Endothelial cell of umbilical vein (primary cell): Measurements from ENCODE around the gene MYLK. TPM values are rescaled to one million over a fixed set of nuclear protein-coding genes. Genes with fewer than 3 reads are reported as not detected.

Source experiments
- BruUV-seq: library from RNA; stranded (reverse); fragments of 400-500 nt; replicated peaks from 2 replicates; lab custom pipeline; 2021; lab: Mats Ljungman, UMichigan
- CTCF ChIA-PET: fragments of 300-600, 350-600 bp; sonication (Branson Sonifier 250); formaldehyde crosslinking; loops from one replicate; lab custom pipeline; 2021; ENCODE audit warnings: antibody characterized with exemption, inconsistent platforms; lab: Charles Lee
- POLR2A ChIA-PET: fragments of 300-600, 350-600 bp; sonication (Branson Sonifier 250); formaldehyde crosslinking; loops from one replicate; lab custom pipeline; 2021; ENCODE audit warnings: antibody characterized with exemption, inconsistent platforms; lab: Charles Lee
- DNase-seq: peaks from one replicate; pipeline ENCODE4 v3.0.0-alpha.2; 2011; ENCODE audit warnings: low read depth, low spot score
- FAIRE-seq: peaks from 2 replicates; lab custom pipeline; 2011; peaks lifted over from hg19 to GRCh38; lab: Jason Lieb, UNC
- H2AFZ ChIP-seq: 2 replicates; pipeline ENCODE4 v1.6.0; 2012; ENCODE audit warnings: low read depth, low read length, control low read depth, inconsistent platforms
- H3K27ac ChIP-seq: 2 replicates; pipeline ENCODE4 v1.5.1; 2011; ENCODE audit warnings: low read depth, mild to moderate bottlenecking, control low read depth, low read length, moderate library complexity; ENCODE audit not compliant: insufficient read depth
- H3K27me3 ChIP-seq, 2 experiments: 2 replicates each; pipeline versions ENCODE4 v1.6.0 to v1.6.1; 2011; ENCODE audit warnings: low read length in 2 of 2, mixed read lengths in 1 of 2; ENCODE audit not compliant: control insufficient read depth in 2 of 2, insufficient read depth in 2 of 2
- H3K36me3 ChIP-seq, 2 experiments: 2 replicates in 1 of 2; 3 replicates in 1 of 2; pipeline ENCODE4 v1.5.1; 2011; ENCODE audit warnings: low read length in 2 of 2, mild to moderate bottlenecking in 1 of 2, moderate library complexity in 1 of 2; ENCODE audit not compliant: control insufficient read depth in 2 of 2, insufficient read depth in 2 of 2; ENCODE audit errors: extremely low read depth in 1 of 2
- H3K4me1 ChIP-seq: 3 replicates; pipeline ENCODE4 v1.5.1; 2011; ENCODE audit warnings: mild to moderate bottlenecking, low read length; ENCODE audit not compliant: control insufficient read depth, insufficient read depth; ENCODE audit errors: extremely low read depth
- H3K4me2 ChIP-seq: 2 replicates; pipeline ENCODE4 v1.6.1; 2011; ENCODE audit warnings: low read length, control low read depth, mixed read lengths; ENCODE audit not compliant: insufficient read depth
- H3K4me3 ChIP-seq, 3 experiments: fragments of 200-600 bp in 1 of 3; sonication (generic), shearing (Covaris generic) in 1 of 3; replicated peaks in 1 of 3; 2 replicates each; pipeline ENCODE4 v1.5.1; 2011 to 2016; ENCODE audit warnings: control low read depth in 3 of 3, low read length in 3 of 3, mild to moderate bottlenecking in 2 of 3, inconsistent platforms in 1 of 3, low read depth in 1 of 3, moderate library complexity in 1 of 3; ENCODE audit not compliant: insufficient read depth in 1 of 3
- H3K79me2 ChIP-seq: 2 replicates; pipeline ENCODE4 v1.6.0; 2012; ENCODE audit warnings: low read length, inconsistent platforms; ENCODE audit not compliant: control insufficient read depth, insufficient read depth
- H3K9ac ChIP-seq: replicated peaks from 2 replicates; pipeline ENCODE3; 2011; ENCODE audit warnings: low read length, control low read depth; ENCODE audit not compliant: insufficient read depth; ENCODE audit errors: extremely low read depth
- H3K9me1 ChIP-seq: replicated peaks from 3 replicates; pipeline ENCODE4 v1.6.0; 2011; ENCODE audit warnings: mild to moderate bottlenecking, low read length; ENCODE audit not compliant: control insufficient read depth, insufficient read depth; ENCODE audit errors: extremely low read depth
- H3K9me3 ChIP-seq: replicated peaks from 2 replicates; pipeline ENCODE4 v1.5.1; 2012; ENCODE audit warnings: low read length, inconsistent platforms; ENCODE audit not compliant: control insufficient read depth, insufficient read depth
- H4K20me1 ChIP-seq: replicated peaks from 2 replicates; pipeline ENCODE3; 2011; ENCODE audit warnings: mild to moderate bottlenecking, low read length; ENCODE audit not compliant: control insufficient read depth, insufficient read depth; ENCODE audit errors: extremely low read depth
- CTCF ChIP-seq, 2 donors: IDR thresholded peaks; 1 replicate in 1 of 2; 2 replicates in 1 of 2; pipeline ENCODE4 v1.5.1; 2011; ENCODE audit warnings: low read length in 2 of 2, mild to moderate bottlenecking in 2 of 2, moderate library complexity in 2 of 2, control low read depth in 1 of 2, inconsistent platforms in 1 of 2, low read depth in 1 of 2; ENCODE audit not compliant: insufficient read depth in 1 of 2; ENCODE audit errors: extremely low read depth in 1 of 2
- EZH2 ChIP-seq: IDR thresholded peaks from 2 replicates; pipeline ENCODE4 v1.6.1; 2012; ENCODE audit warnings: borderline replicate concordance, low read depth, mild to moderate bottlenecking, moderate library complexity, low read length, inconsistent platforms; ENCODE audit not compliant: severe bottlenecking
- FOS ChIP-seq: IDR thresholded peaks from 2 replicates; pipeline ENCODE4 v1.6.1; 2011; ENCODE audit warnings: mild to moderate bottlenecking, low read length, moderate library complexity, borderline replicate concordance; ENCODE audit not compliant: insufficient read depth
- GATA2 ChIP-seq: IDR thresholded peaks from 2 replicates; pipeline ENCODE4 v1.7.0; 2011; ENCODE audit warnings: low read depth, mild to moderate bottlenecking, moderate library complexity, mixed read lengths, low read length; ENCODE audit not compliant: insufficient read length, insufficient read depth
- JUN ChIP-seq: IDR thresholded peaks from 2 replicates; pipeline ENCODE4 v1.6.1; 2011; ENCODE audit warnings: borderline replicate concordance, low read depth; ENCODE audit not compliant: insufficient read length, insufficient read depth
- MAX ChIP-seq: IDR thresholded peaks from 2 replicates; pipeline ENCODE4 v1.6.1; 2011; ENCODE audit not compliant: insufficient read depth, insufficient read length
- MYC ChIP-seq: IDR thresholded peaks from one replicate; pipeline ENCODE4 v1.6.1; 2011; ENCODE audit warnings: mild to moderate bottlenecking, low read depth, low read length
- POLR2A ChIP-seq: IDR thresholded peaks from 2 replicates; pipeline ENCODE4 v1.6.1; 2012; ENCODE audit warnings: low read depth, mild to moderate bottlenecking, control low read depth, low read length
- POLR2AphosphoS5 ChIP-seq: IDR thresholded peaks from 2 replicates; pipeline ENCODE4 v1.6.1; 2012; ENCODE audit warnings: low read depth, mild to moderate bottlenecking, control low read depth, low read length, moderate library complexity; ENCODE audit not compliant: insufficient read depth
- dilution Hi-C: fragments of 300-500 bp; cut with MboI; formaldehyde crosslinking; loops from one replicate; pipeline ENCODE4 v1.15.0; 2019; ENCODE audit warnings: low sequenced_read_pairs; ENCODE audit not compliant: extremely low pct_ligation_motif_present
- intact Hi-C: fragments of 100-400 bp; cut with micrococcal nuclease; formaldehyde crosslinking; loops from one replicate; pipeline ENCODE4 v1.10.0; 2022
- polyA plus RNA-seq, 4 experiments: library from polyadenylated mRNA; depleted of rRNA in 3 of 4; stranded (reverse) in 3 of 4; unstranded in 1 of 4; fragments of >200 nt; gene quantifications; 2 replicates each; pipeline versions ENCODE4 v1.2.1 to v1.2.3, GENCODE V29; 2011 to 2012; ENCODE audit warnings: missing spikeins in 1 of 4
- total RNA-seq: library from RNA; stranded (reverse); gene quantifications from 2 replicates; pipeline ENCODE4 v1.2.3, GENCODE V29; 2021

MYLK gene
- total and polyA plus RNA-seq, 2 donors (not counting 3 experiments of a cell fraction or from before 2014, with no cell fraction given): 10.0 to 22.2 TPM

GRCh38 chr3:123668906-123669305, 215.2 kb downstream of the MYLK start:
- Histone ChIP-seq H3K4me2 (no peak overlapping the region), H3K79me2 (no peaks in the 10 kb centered on the region), H3K4me3 (no peak overlapping the region), H3K36me3 (no peaks in the 10 kb centered on the region), H2AFZ (no peak overlapping the region), H3K27me3 (peaks cover 0 to 6% of the 10 kb centered on the region in 2 experiments), H3K9ac (no peak overlapping the region), H3K9me3 (no peaks in the 10 kb centered on the region), H3K9me1 (no peaks in the 10 kb centered on the region), H4K20me1 (no peaks in the 10 kb centered on the region), H3K27ac (no peak overlapping the region), H3K4me1 (peaks cover 20% of the 10 kb centered on the region)
- dilution Hi-C loops: no loop called here
- no peak for TF ChIP-seq FOS
- no peak for TF ChIP-seq EZH2
- TF ChIP-seq GATA2: no peak
- TF ChIP-seq POLR2AphosphoS5: no peak
- no peak for TF ChIP-seq MAX
- TF ChIP-seq POLR2A: no peak
- no peak for TF ChIP-seq CTCF (IDR thresholded peaks at IDR 0.05; ENCODE audit: extremely low read depth in 1 of 2, insufficient read depth in 1 of 2, low read depth in 1 of 2, low read length in 2 of 2)
- TF ChIP-seq MYC: no peak
- no peak for TF ChIP-seq JUN
- ChIA-PET CTCF (no interaction called here), POLR2A (no interaction called here)
- no TSS peak for BruUV-seq
- DNase-seq (no peak), FAIRE-seq (no peak)
- intact Hi-C loops: no loop called here
